Fibroblast of mammary gland (primary cell): ENCODE data around the gene METTL25.
"Not testable (repeated sequence)": the region's sequence is repeated elsewhere in the genome, so short reads cannot be mapped to it uniquely, and the experiment has no call there.

Experiments
- DNase-seq: peaks from one replicate; pipeline ENCODE4 v3.0.0-alpha.2; 2010; ENCODE audit warnings: low read depth
- H3K4me3 ChIP-seq: 2 replicates; pipeline ENCODE4 v1.5.1; 2011; ENCODE audit warnings: low read depth, mild to moderate bottlenecking, low read length, moderate library complexity; ENCODE audit not compliant: control insufficient read depth
- CTCF ChIP-seq: conservative IDR thresholded peaks from 2 replicates; pipeline ENCODE4 v1.5.1; 2011; ENCODE audit warnings: low read depth, low read length, inconsistent platforms; ENCODE audit not compliant: control insufficient read depth, insufficient read depth

Gene METTL25

GRCh38 chr12:82329508-82329907 lies 28.8 kb upstream of the METTL25 start:
- DNase-seq = no peak
- no peak for TF ChIP-seq CTCF
- H3K4me3 ChIP-seq = no peak overlapping the region

GRCh38 chr12:82350161-82350560 lies 8.2 kb upstream of the METTL25 start:
- no peak for DNase-seq
- TF ChIP-seq CTCF = no peak
- H3K4me3 ChIP-seq = no peak overlapping the region

- H3K4me3 ChIP-seq = no peak overlapping the region
- TF ChIP-seq CTCF = no peak
- DNase-seq = no peak
Observed at GRCh38 chr12:82351390-82351789, 6.9 kb upstream of the METTL25 start.

GRCh38 chr12:82357340-82357739 lies 989 bp upstream of the METTL25 start:
- H3K4me3 ChIP-seq = peak overlapping the region; percentile 95
- no peak for DNase-seq
- no peak for TF ChIP-seq CTCF

GRCh38 chr12:82357845-82358199 lies 507 bp upstream of the METTL25 start:
- DNase-seq = no peak
- TF ChIP-seq CTCF = no peak
- H3K4me3 ChIP-seq = peak overlapping the region; percentile 95

- H3K4me3 ChIP-seq = peak overlapping the region; percentile 95
- no peak for TF ChIP-seq CTCF
- DNase-seq = no peak
Observed at GRCh38 chr12:82359115-82359478, 768 bp downstream of the METTL25 start.

- not testable (repeated sequence) for H3K4me3 ChIP-seq, DNase-seq
Observed at GRCh38 chr12:82360834-82361233, 2.5 kb downstream of the METTL25 start.

- H3K4me3 ChIP-seq = no peak overlapping the region
- DNase-seq = no peak
- no peak for TF ChIP-seq CTCF
Observed at GRCh38 chr12:82361461-82361915, 3.2 kb downstream of the METTL25 start.
